ENCODE data around the gene NGDN.
"Not testable (repeated sequence)": the region's sequence is repeated elsewhere in the genome, so short reads cannot be mapped to it uniquely, and the experiment has no call there.

The NGDN gene

GRCh38 chr14:23425798-23426197 lies 43.7 kb upstream of the NGDN start:
- H4K8ac ChIP-seq (ENCODE audit: low read length); H3K36me3 ChIP-seq (ENCODE audit: control insufficient read depth in 1 of 2, insufficient read depth in 2 of 2, low read depth in 1 of 2, low read length in 2 of 2); H2BK120ac ChIP-seq (ENCODE audit: low read depth, low read length); H3K23ac ChIP-seq (ENCODE audit: low read length in 2 of 2); H2AFZ ChIP-seq (ENCODE audit: low read depth, low read length); H2AK5ac ChIP-seq (ENCODE audit: low read length, severe bottlenecking); H3K79me1 ChIP-seq (replicated peaks; ENCODE audit: low read length, poor library complexity, severe bottlenecking); H3K18ac ChIP-seq (ENCODE audit: low read depth in 1 of 2, low read length in 2 of 2); H3K14ac ChIP-seq (ENCODE audit: low read length in 2 of 2); H3K4me2 ChIP-seq (ENCODE audit: low read length, poor library complexity, severe bottlenecking); H2BK15ac ChIP-seq (ENCODE audit: low read depth, poor library complexity, severe bottlenecking); H2BK12ac ChIP-seq (ENCODE audit: low read length in 2 of 2); H2BK5ac ChIP-seq (ENCODE audit: low read depth, low read length, poor library complexity, severe bottlenecking); H3K4me1 ChIP-seq (ENCODE audit: control insufficient read depth, insufficient read depth, low read depth, low read length); H3K4me3 ChIP-seq (ENCODE audit: insufficient read depth in 1 of 2, low read depth in 1 of 2, low read length in 2 of 2); H3K9ac ChIP-seq (ENCODE audit: low read length); H3K9me3 ChIP-seq (ENCODE audit: control insufficient read depth, low read length); H3K4ac ChIP-seq (ENCODE audit: low read depth in 1 of 2, low read length in 2 of 2); H3K27ac ChIP-seq (ENCODE audit: low read length, poor library complexity, severe bottlenecking); DNase-seq; H4K91ac ChIP-seq (ENCODE audit: low read length): not testable (repeated sequence)
- WGBS = 86% methylated on average over 6 of the region's 6 CpGs
- peaks cover 26 to 60% of the 10 kb centered on the region in 2 experiments for H3K27me3 ChIP-seq (ENCODE audit: control insufficient read depth in 1 of 2, insufficient read depth in 1 of 2, low read length in 2 of 2)

- Histone ChIP-seq H2BK12ac (ENCODE audit: low read length in 2 of 2) (no peak overlapping the region), H3K4me3 (ENCODE audit: insufficient read depth in 1 of 2, low read depth in 1 of 2, low read length in 2 of 2) (no peak overlapping the region), H2BK5ac (ENCODE audit: low read depth, low read length, poor library complexity, severe bottlenecking) (no peak overlapping the region), H2BK15ac (ENCODE audit: low read depth, poor library complexity, severe bottlenecking) (no peak overlapping the region), H3K18ac (ENCODE audit: low read depth in 1 of 2, low read length in 2 of 2) (no peak overlapping the region), H3K27me3 (ENCODE audit: control insufficient read depth in 1 of 2, insufficient read depth in 1 of 2, low read length in 2 of 2) (peaks cover 37 to 75% of the 10 kb centered on the region in 2 experiments), H3K9me3 (ENCODE audit: control insufficient read depth, low read length) (peaks cover 3% of the 10 kb centered on the region), H2BK120ac (ENCODE audit: low read depth, low read length) (no peak overlapping the region), H2AK5ac (ENCODE audit: low read length, severe bottlenecking) (no peak overlapping the region), H3K14ac (ENCODE audit: low read length in 2 of 2) (no peak overlapping the region), H2AFZ (ENCODE audit: low read depth, low read length) (no peak overlapping the region), H3K23ac (ENCODE audit: low read length in 2 of 2) (no peak overlapping the region), H3K4ac (ENCODE audit: low read depth in 1 of 2, low read length in 2 of 2) (no peak overlapping the region), H3K9ac (ENCODE audit: low read length) (no peak overlapping the region), H3K36me3 (ENCODE audit: control insufficient read depth in 1 of 2, insufficient read depth in 2 of 2, low read depth in 1 of 2, low read length in 2 of 2) (no peaks in the 10 kb centered on the region), H4K8ac (ENCODE audit: low read length) (no peak overlapping the region), H4K91ac (ENCODE audit: low read length) (no peak overlapping the region), H3K27ac (ENCODE audit: low read length, poor library complexity, severe bottlenecking) (no peak overlapping the region), H3K79me1 (replicated peaks; ENCODE audit: low read length, poor library complexity, severe bottlenecking) (no peaks in the 10 kb centered on the region), H3K4me1 (ENCODE audit: control insufficient read depth, insufficient read depth, low read depth, low read length) (peaks cover 4% of the 10 kb centered on the region), H3K4me2 (ENCODE audit: low read length, poor library complexity, severe bottlenecking) (no peak overlapping the region)
- WGBS = 77% methylated on average over 9 of the region's 13 CpGs
- no peak for DNase-seq
These were observed 40.6 kb upstream of the NGDN start for GRCh38 chr14:23428686-23429495.

- WGBS = 80% methylated on average over 10 of the region's 10 CpGs
- peaks cover 3% of the 10 kb centered on the region for H3K9me3 ChIP-seq (ENCODE audit: control insufficient read depth, low read length)
These were observed 39.3 kb upstream of the NGDN start for GRCh38 chr14:23430016-23430722.

GRCh38 chr14:23430723-23431085 lies 38.8 kb upstream of the NGDN start:
- Histone ChIP-seq H4K91ac (ENCODE audit: low read length) (no peak overlapping the region), H2BK12ac (ENCODE audit: low read length in 2 of 2) (no peak overlapping the region), H3K18ac (ENCODE audit: low read depth in 1 of 2, low read length in 2 of 2) (no peak overlapping the region), H2AK5ac (ENCODE audit: low read length, severe bottlenecking) (no peak overlapping the region), H3K23ac (ENCODE audit: low read length in 2 of 2) (no peak overlapping the region), H3K9ac (ENCODE audit: low read length) (no peak overlapping the region), H3K4me1 (ENCODE audit: control insufficient read depth, insufficient read depth, low read depth, low read length) (peaks cover 4% of the 10 kb centered on the region), H3K27ac (ENCODE audit: low read length, poor library complexity, severe bottlenecking) (no peak overlapping the region), H2BK5ac (ENCODE audit: low read depth, low read length, poor library complexity, severe bottlenecking) (no peak overlapping the region), H3K9me3 (ENCODE audit: control insufficient read depth, low read length) (peaks cover 3% of the 10 kb centered on the region), H4K8ac (ENCODE audit: low read length) (no peak overlapping the region), H3K79me1 (replicated peaks; ENCODE audit: low read length, poor library complexity, severe bottlenecking) (no peaks in the 10 kb centered on the region), H3K27me3 (ENCODE audit: control insufficient read depth in 1 of 2, insufficient read depth in 1 of 2, low read length in 2 of 2) (peaks cover 46 to 78% of the 10 kb centered on the region in 2 experiments), H3K4me2 (ENCODE audit: low read length, poor library complexity, severe bottlenecking) (no peak overlapping the region), H3K14ac (ENCODE audit: low read length in 2 of 2) (no peak overlapping the region), H3K36me3 (ENCODE audit: control insufficient read depth in 1 of 2, insufficient read depth in 2 of 2, low read depth in 1 of 2, low read length in 2 of 2) (no peaks in the 10 kb centered on the region), H2AFZ (ENCODE audit: low read depth, low read length) (no peak overlapping the region), H2BK120ac (ENCODE audit: low read depth, low read length) (no peak overlapping the region), H3K4me3 (ENCODE audit: insufficient read depth in 1 of 2, low read depth in 1 of 2, low read length in 2 of 2) (no peak overlapping the region), H2BK15ac (ENCODE audit: low read depth, poor library complexity, severe bottlenecking) (no peak overlapping the region), H3K4ac (ENCODE audit: low read depth in 1 of 2, low read length in 2 of 2) (no peak overlapping the region)
- DNase-seq = peak; percentile 15
- WGBS = 44% methylated on average over 2 of the region's 2 CpGs

More at GRCh38 chr14:23430016-23430722, 39.3 kb upstream of the NGDN start:
- Histone ChIP-seq H3K79me1 (replicated peaks; ENCODE audit: low read length, poor library complexity, severe bottlenecking) (no peaks in the 10 kb centered on the region), H3K4me1 (ENCODE audit: control insufficient read depth, insufficient read depth, low read depth, low read length) (peaks cover 4% of the 10 kb centered on the region), H2BK12ac (ENCODE audit: low read length in 2 of 2) (no peak overlapping the region), H3K9ac (ENCODE audit: low read length) (no peak overlapping the region), H3K23ac (ENCODE audit: low read length in 2 of 2) (no peak overlapping the region), H2BK120ac (ENCODE audit: low read depth, low read length) (no peak overlapping the region), H3K4me2 (ENCODE audit: low read length, poor library complexity, severe bottlenecking) (no peak overlapping the region), H2BK15ac (ENCODE audit: low read depth, poor library complexity, severe bottlenecking) (no peak overlapping the region), H2AFZ (ENCODE audit: low read depth, low read length) (no peak overlapping the region), H3K14ac (ENCODE audit: low read length in 2 of 2) (no peak overlapping the region), H3K27me3 (ENCODE audit: control insufficient read depth in 1 of 2, insufficient read depth in 1 of 2, low read length in 2 of 2) (peaks cover 46 to 77% of the 10 kb centered on the region in 2 experiments), H3K18ac (ENCODE audit: low read depth in 1 of 2, low read length in 2 of 2) (no peak overlapping the region), H2BK5ac (ENCODE audit: low read depth, low read length, poor library complexity, severe bottlenecking) (no peak overlapping the region), H2AK5ac (ENCODE audit: low read length, severe bottlenecking) (no peak overlapping the region), H3K4ac (ENCODE audit: low read depth in 1 of 2, low read length in 2 of 2) (no peak overlapping the region), H3K4me3 (ENCODE audit: insufficient read depth in 1 of 2, low read depth in 1 of 2, low read length in 2 of 2) (no peak overlapping the region), H4K91ac (ENCODE audit: low read length) (no peak overlapping the region), H3K27ac (ENCODE audit: low read length, poor library complexity, severe bottlenecking) (no peak overlapping the region), H3K36me3 (ENCODE audit: control insufficient read depth in 1 of 2, insufficient read depth in 2 of 2, low read depth in 1 of 2, low read length in 2 of 2) (no peaks in the 10 kb centered on the region), H4K8ac (ENCODE audit: low read length) (no peak overlapping the region)
- DNase-seq = no peak

Data from mesenchymal stem cell (in vitro differentiated cells and primary cell).